GM23248 (cell line): ENCODE data around the gene MMP12. TPM values are rescaled to one million over a fixed set of nuclear protein-coding genes. Genes with fewer than 3 reads are reported as not detected.
A peak's percentile ranks its signal among the peaks of the same experiment; 100 is the strongest.
"Not testable (repeated sequence)": the region's sequence is repeated elsewhere in the genome, so short reads cannot be mapped to it uniquely, and the experiment has no call there.

Experiments used
- DNase-seq: peaks from one replicate; pipeline ENCODE4 v3.0.0-alpha.2; 2015
- H2AFZ ChIP-seq: fragments of 200-600 bp; sonication (generic); 2 replicates; pipeline ENCODE4 v1.6.1; 2016; ENCODE audit warnings: antibody characterized with exemption
- H3F3A ChIP-seq: fragments of 200-600 bp; sonication (generic); 2 replicates; pipeline ENCODE4 v1.6.1; 2016; ENCODE audit warnings: mild to moderate bottlenecking, antibody characterized with exemption, mixed run types; ENCODE audit not compliant: insufficient read depth
- H3K27ac ChIP-seq: fragments of 200-600 bp; sonication (generic); 2 replicates; pipeline ENCODE4 v1.5.1; 2016; ENCODE audit warnings: mild to moderate bottlenecking
- H3K27me3 ChIP-seq: fragments of 200-600 bp; sonication (generic); replicated peaks from 2 replicates; pipeline ENCODE4 v1.6.1; 2016; ENCODE audit warnings: mild to moderate bottlenecking; ENCODE audit not compliant: insufficient read depth
- H3K36me3 ChIP-seq: fragments of 200-600 bp; sonication (generic); 2 replicates; pipeline ENCODE4 v1.6.1; 2016; ENCODE audit warnings: low read depth, mild to moderate bottlenecking
- H3K4me1 ChIP-seq: fragments of 200-600 bp; sonication (generic); 2 replicates; pipeline ENCODE4 v1.6.1; 2016; ENCODE audit warnings: mild to moderate bottlenecking; ENCODE audit not compliant: insufficient read depth
- H3K4me2 ChIP-seq: fragments of 200-600 bp; sonication (generic); one replicate; pipeline ENCODE4 v1.6.1; 2016; ENCODE audit warnings: mild to moderate bottlenecking; ENCODE audit not compliant: unreplicated experiment
- H3K4me3 ChIP-seq: fragments of 200-600 bp; sonication (generic); 2 replicates; pipeline ENCODE4 v1.5.1; 2016; ENCODE audit warnings: mild to moderate bottlenecking
- H3K79me2 ChIP-seq: fragments of 200-600 bp; sonication (generic); 2 replicates; pipeline ENCODE4 v1.6.1; 2016; ENCODE audit warnings: mild to moderate bottlenecking; ENCODE audit not compliant: insufficient read depth
- H3K9ac ChIP-seq: fragments of 200-600 bp; sonication (generic); 2 replicates; pipeline ENCODE4 v1.6.1; 2016; ENCODE audit warnings: mild to moderate bottlenecking
- H3K9me2 ChIP-seq: fragments of 200-600 bp; sonication (generic); 2 replicates; pipeline ENCODE4 v1.6.1; 2016; ENCODE audit warnings: mixed run types, mild to moderate bottlenecking, moderate library complexity; ENCODE audit not compliant: insufficient read depth
- H3K9me3 ChIP-seq: fragments of 200-600 bp; sonication (generic); one replicate; pipeline ENCODE4 v1.6.1; 2017; ENCODE audit warnings: low read depth
- H4K20me1 ChIP-seq: fragments of 200-600 bp; sonication (generic); 2 replicates; pipeline ENCODE4 v1.6.0; 2016; ENCODE audit not compliant: insufficient read depth
- EZH2 ChIP-seq: fragments of 200-600 bp; sonication (generic); IDR thresholded peaks from 2 replicates; pipeline ENCODE4 v1.6.1; 2018; ENCODE audit warnings: antibody characterized with exemption, mild to moderate bottlenecking; ENCODE audit not compliant: insufficient read depth, poor library complexity, severe bottlenecking
- EZH2phosphoT487 ChIP-seq: fragments of 200-600 bp; sonication (generic); IDR thresholded peaks from 2 replicates; pipeline ENCODE4 v1.6.1; 2018; ENCODE audit warnings: antibody characterized with exemption, moderate library complexity, mild to moderate bottlenecking, low read depth; ENCODE audit not compliant: insufficient read depth
- WGBS, 2 experiments: methylation state at CpG; one replicate each; pipeline ENCODE4 v1.1.6; 2015 to 2017; ENCODE audit warnings: low lambda C conversion rate in 2 of 2, low coverage in 1 of 2; ENCODE audit errors: missing lambda C conversion rate in 2 of 2; 5-methylcytosine and 5-hydroxymethylcytosine counted together
- in situ Hi-C: fragments of 300-500 bp; cut with MboI; formaldehyde crosslinking; loops from 2 replicates; pipeline ENCODE4 v1.15.0; 2020
- polyA plus RNA-seq: library from polyadenylated mRNA; unstranded; fragments of >200 nt; fragmentation: Nextera tagmentation; extraction: Ambion mirVana; gene quantifications from 2 replicates; pipeline ENCODE4 v1.2.1, GENCODE V29; 2016
- total RNA-seq: library from RNA; depleted of rRNA; stranded (reverse); fragments of >200 nt; shearing (Covaris generic); gene quantifications from 2 replicates; pipeline ENCODE4 v1.2.3, GENCODE V29; 2014

MMP12 gene
- total and polyA plus RNA-seq, 2 experiments from 2014 or later = 0.41 to 0.76 TPM

DNA sequence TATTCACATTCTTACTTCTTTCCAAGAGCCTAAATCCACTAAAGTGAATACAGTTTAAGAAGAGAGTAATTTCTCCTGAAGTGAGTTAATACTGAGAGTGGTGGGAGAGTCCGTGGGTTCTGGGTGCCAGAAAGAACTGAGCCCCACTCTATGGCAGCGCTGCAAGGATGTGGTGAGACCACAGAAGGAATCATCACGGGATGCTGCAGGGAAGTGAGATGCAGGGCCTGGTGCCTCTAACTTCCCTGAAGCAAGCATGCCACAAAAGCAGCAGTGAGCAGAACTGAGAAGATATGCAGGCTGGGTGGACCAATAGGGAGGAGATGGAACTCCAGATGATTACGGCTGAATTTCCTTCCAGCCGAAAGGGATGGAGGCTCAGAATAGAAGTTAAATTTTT lies 5.0 kb upstream of the MMP12 start:
- H3K9ac ChIP-seq = no peak overlapping the region
- no peak overlapping the region for H3K4me2 ChIP-seq
- H4K20me1 ChIP-seq = no peaks in the 10 kb centered on the region
- no peak overlapping the region for H3K27ac ChIP-seq
- peaks cover 20% of the 10 kb centered on the region for H3F3A ChIP-seq
- WGBS, 2 experiments = 88 to 91% methylated on average over 5 of the region's 5 CpGs
- H3K4me1 ChIP-seq = peaks cover 11% of the 10 kb centered on the region
- H3K79me2 ChIP-seq = no peaks in the 10 kb centered on the region
- DNase-seq = no peak
- no peak overlapping the region for H3K4me3 ChIP-seq
- H3K9me3 ChIP-seq = no peaks in the 10 kb centered on the region
- no peaks in the 10 kb centered on the region for H3K9me2 ChIP-seq
- no peaks in the 10 kb centered on the region for H3K36me3 ChIP-seq
- in situ Hi-C loops = no loop called here
- H2AFZ ChIP-seq = no peak overlapping the region
- no peaks in the 10 kb centered on the region for H3K27me3 ChIP-seq
- TF ChIP-seq EZH2 (no peak), EZH2phosphoT487 (no peak)

DNA sequence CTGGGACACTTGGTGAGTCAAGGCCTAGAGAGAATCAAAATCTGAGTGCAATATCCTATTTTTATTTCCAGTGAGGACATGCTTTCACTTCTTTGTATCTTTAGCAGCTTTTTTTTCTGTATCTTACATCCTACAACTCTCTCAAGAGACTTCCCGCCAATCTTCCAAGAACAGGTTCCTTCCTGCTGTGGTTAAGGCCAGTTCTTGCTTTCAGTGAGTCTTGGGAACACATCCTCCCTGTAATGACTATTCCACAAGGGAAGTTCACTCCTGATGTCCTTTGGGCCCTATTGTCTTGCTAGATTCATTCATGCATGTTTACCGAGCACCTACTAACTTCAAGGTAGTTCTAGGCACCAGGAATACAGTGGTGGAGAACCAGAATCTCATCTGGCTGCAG lies 3.8 kb upstream of the MMP12 start:
- Histone ChIP-seq H3K27me3 (no peaks in the 10 kb centered on the region), H3K79me2 (no peaks in the 10 kb centered on the region), H3K4me3 (no peak overlapping the region), H3K4me2 (no peak overlapping the region), H3K9me3 (no peaks in the 10 kb centered on the region), H4K20me1 (no peaks in the 10 kb centered on the region), H3K9ac (no peak overlapping the region), H3K36me3 (no peaks in the 10 kb centered on the region), H3K4me1 (peaks cover 14% of the 10 kb centered on the region), H3K9me2 (no peaks in the 10 kb centered on the region), H3K27ac (no peak overlapping the region), H3F3A (peaks cover 20% of the 10 kb centered on the region), H2AFZ (no peak overlapping the region)
- no peak for DNase-seq
- WGBS, 2 experiments = 97 to 98% methylated on average over 2 of the region's 2 CpGs
- TF ChIP-seq EZH2 (no peak), EZH2phosphoT487 (no peak)
- in situ Hi-C loops = no loop called here

DNA sequence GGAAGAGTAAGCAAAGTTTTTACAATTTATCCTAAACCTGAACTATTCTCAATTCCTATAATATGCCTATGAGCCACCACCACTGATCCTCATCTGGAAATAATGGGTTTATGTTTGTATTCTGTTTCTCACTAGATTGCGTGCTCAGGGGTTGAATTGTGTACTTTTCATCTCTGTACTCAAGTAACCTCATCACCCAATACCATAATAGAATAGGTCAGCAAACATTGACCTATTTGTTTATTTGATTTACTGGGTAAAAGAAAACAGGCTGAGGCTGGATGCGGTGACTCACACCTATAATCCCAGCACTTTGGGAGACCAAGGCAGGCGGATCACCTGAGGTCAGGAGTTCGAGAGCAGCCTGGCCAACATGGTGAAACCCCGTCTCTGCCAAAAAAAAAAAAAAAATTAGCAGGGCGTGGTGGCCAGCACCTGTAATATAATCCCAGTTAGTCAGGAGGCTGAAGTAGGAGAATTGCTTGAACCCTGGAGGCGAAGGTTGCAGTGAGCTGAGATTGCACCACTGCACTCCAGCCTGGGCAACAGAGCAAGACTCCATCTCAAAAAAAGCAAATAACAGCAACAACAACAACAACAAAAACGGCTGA lies 5.3 kb downstream of the MMP12 start:
- H3K79me2 ChIP-seq, H3K4me2 ChIP-seq, H3K27me3 ChIP-seq, H3K9ac ChIP-seq, H3K27ac ChIP-seq, H3K9me3 ChIP-seq, H4K20me1 ChIP-seq, DNase-seq, H2AFZ ChIP-seq, H3K9me2 ChIP-seq, H3K4me3 ChIP-seq, H3F3A ChIP-seq, in situ Hi-C loops, H3K36me3 ChIP-seq: not testable (repeated sequence)
- whole genome bisulfite sequencing, 2 experiments = 96 to 97% methylated on average over 7 to 8 of the region's 8 CpGs
- peaks cover 15% of the 10 kb centered on the region for H3K4me1 ChIP-seq

DNA sequence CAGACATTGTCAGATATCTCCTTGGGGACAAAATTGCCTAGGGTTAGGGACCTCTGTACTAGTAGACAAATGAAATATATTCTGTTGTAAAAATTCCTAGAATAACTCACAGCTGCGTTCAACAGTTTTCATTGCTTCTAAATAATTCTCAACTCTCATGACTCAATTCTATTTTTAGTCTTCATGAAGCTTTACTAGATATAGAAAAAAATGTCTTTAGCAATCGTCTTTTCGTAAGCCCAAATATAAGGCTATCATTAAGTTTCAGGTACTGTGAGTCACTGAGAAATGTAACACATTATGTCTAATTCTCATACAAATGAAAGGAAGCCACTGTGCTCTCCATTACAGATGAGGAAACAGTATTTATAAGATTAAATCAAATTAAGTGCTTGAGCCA lies 6.4 kb downstream of the MMP12 start:
- WGBS, 2 experiments = 7 to 8% methylated on average over 3 of the region's 3 CpGs
- Histone ChIP-seq H3F3A (peaks cover 8% of the 10 kb centered on the region; the same call in 1 of the 2 replicates), H3K9me2 (0 out of 2 replicates have a peak, but pooled peaks cover 4% of the 10 kb centered on the region), H2AFZ (no peak overlapping the region), H3K27ac (peak overlapping the region; percentile 32), H3K4me1 (peaks cover 15% of the 10 kb centered on the region), H3K9ac (no peak overlapping the region), H3K4me2 (peak overlapping the region; percentile 47), H3K27me3 (no peaks in the 10 kb centered on the region), H3K9me3 (no peaks in the 10 kb centered on the region), H3K79me2 (no peaks in the 10 kb centered on the region), H3K4me3 (no peak overlapping the region), H3K36me3 (no peaks in the 10 kb centered on the region), H4K20me1 (no peaks in the 10 kb centered on the region)
- no peak for TF ChIP-seq EZH2
- no peak for TF ChIP-seq EZH2phosphoT487
- peak; percentile 67 for DNase-seq
- in situ Hi-C loops = no loop called here

DNA sequence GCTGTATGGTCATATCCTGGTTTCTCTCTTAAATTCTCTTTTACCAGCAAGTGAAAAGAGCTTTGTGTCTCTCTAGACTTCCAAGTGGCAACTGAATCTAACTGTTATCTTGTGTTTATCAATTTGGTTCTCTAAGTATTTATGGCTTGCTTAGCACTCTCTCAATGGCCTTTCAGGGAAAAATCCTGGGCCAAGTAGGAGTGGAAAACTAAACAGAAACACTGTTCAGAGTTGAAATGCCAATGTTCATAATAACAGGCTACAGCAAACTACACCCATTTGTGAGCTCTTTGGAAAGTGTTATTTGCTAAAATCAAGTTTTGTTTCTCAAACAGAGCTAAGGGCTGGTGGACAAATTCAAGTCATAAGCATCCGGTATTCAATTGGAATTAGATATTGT lies 10.1 kb downstream of the MMP12 start:
- Histone ChIP-seq H3K36me3 (no peaks in the 10 kb centered on the region), H3K27ac (no peak overlapping the region), H3K27me3 (no peaks in the 10 kb centered on the region), H3K4me1 (peaks cover 15% of the 10 kb centered on the region), H3K9me2 (0 out of 2 replicates have a peak, but pooled peaks cover 4% of the 10 kb centered on the region), H4K20me1 (no peaks in the 10 kb centered on the region), H3K79me2 (no peaks in the 10 kb centered on the region), H3K9ac (no peak overlapping the region), H2AFZ (no peak overlapping the region), H3K9me3 (no peaks in the 10 kb centered on the region), H3K4me3 (no peak overlapping the region), H3K4me2 (no peak overlapping the region), H3F3A (peaks cover 8% of the 10 kb centered on the region; the same call in 1 of the 2 replicates)
- 54 to 59% methylated on average over 1 of the region's 1 CpG for WGBS, 2 experiments
- no peak for TF ChIP-seq EZH2
- TF ChIP-seq EZH2phosphoT487 = no peak
- in situ Hi-C loops = no loop called here
- DNase-seq = no peak
